Neural cell (in vitro differentiated cells): ENCODE data around the gene ATP6V0A4.

Experiments used
- CTCF ChIP-seq: fragments of 450-650 bp; IDR thresholded peaks from 2 replicates; pipeline ENCODE4 v1.5.1; 2014; ENCODE audit warnings: antibody characterized with exemption, mild to moderate bottlenecking, moderate library complexity; ENCODE audit not compliant: poor library complexity, severe bottlenecking
- EP300 ChIP-seq: fragments of 450-650 bp; conservative IDR thresholded peaks from 2 replicates; pipeline ENCODE4 v1.6.1; 2014; ENCODE audit warnings: antibody characterized with exemption, mild to moderate bottlenecking, moderate library complexity; ENCODE audit not compliant: poor library complexity, severe bottlenecking
- EZH2 ChIP-seq: fragments of 200-600, 300-800 bp; shearing (Covaris generic), sonication (generic); IDR thresholded peaks from 2 replicates; pipeline ENCODE4 v1.6.1; 2014; ENCODE audit warnings: antibody characterized with exemption, low read length, borderline replicate concordance, mild to moderate bottlenecking; ENCODE audit not compliant: insufficient read depth, poor library complexity, severe bottlenecking
- POLR2AphosphoS5 ChIP-seq: IDR thresholded peaks from 2 replicates; pipeline ENCODE4 v1.6.1; 2012
- RAD21 ChIP-seq: fragments of 450-650 bp; conservative IDR thresholded peaks from 2 replicates; pipeline ENCODE4 v1.6.1; 2014; ENCODE audit warnings: antibody characterized with exemption, mild to moderate bottlenecking, moderate library complexity

- TF ChIP-seq CTCF (no peak), EP300 (no peak), RAD21 (no peak), EZH2 (no peak), POLR2AphosphoS5 (no peak)
Measured at GRCh38 chr7:138834583-138834982, 36.6 kb upstream of the ATP6V0A4 start.
